ENCODE results near the gene EPS8. TPM values are rescaled to one million over a fixed set of nuclear protein-coding genes. Genes with fewer than 3 reads are reported as not detected.

EPS8 gene
- total and polyA plus RNA-seq, 2 donors (not counting 1 experiment from before 2014, with no cell fraction given), result 0.76 to 0.96 TPM

- peaks cover 3% of the 10 kb centered on the region for H3K27me3 Mint-ChIP-seq
- POLR2A ChIA-PET, result no interaction called here
- H3K36me3 ChIP-seq (replicated peaks in 1 of 2; ENCODE audit: control extremely low read depth in 1 of 2, control insufficient read depth in 1 of 2, extremely low read depth in 1 of 2, insufficient read depth in 2 of 2, low read length in 1 of 2), result no peaks in the 10 kb centered on the region
- no peak overlapping the region for H3K4me2 ChIP-seq (replicated peaks; ENCODE audit: low read depth, low read length, poor library complexity, severe bottlenecking)
- no peak overlapping the region for H3K4me3 Mint-ChIP-seq
- H3K79me2 ChIP-seq (ENCODE audit: control insufficient read depth, insufficient read depth, low read length), result no peaks in the 10 kb centered on the region
- H3K4me1 Mint-ChIP-seq, result no peaks in the 10 kb centered on the region
- no peak for TF ChIP-seq EZH2 (IDR thresholded peaks at IDR 0.05; ENCODE audit: borderline replicate concordance, insufficient read depth, low read depth, low read length, poor library complexity, severe bottlenecking)
- TF ChIP-seq CTCF (IDR thresholded peaks at IDR 0.05), result no peak
- H3K4me3 ChIP-seq (ENCODE audit: control extremely low read depth in 1 of 5, extremely low read depth in 1 of 5, insufficient read depth in 1 of 5, low read depth in 2 of 5, low read length in 4 of 5), result no peak overlapping the region
- intact Hi-C loops (cut with micrococcal nuclease), result no loop called here
- H4K20me1 ChIP-seq (ENCODE audit: control insufficient read depth, insufficient read depth, low read length, poor library complexity, severe bottlenecking), result no peaks in the 10 kb centered on the region
- CTCF ChIA-PET, result interaction anchor here (1.1 kb wide), 1 partner anchor 24 kb away, joined by 4 read pairs; no protein-coding TSS in a partner anchor
- no peak overlapping the region for H3K9ac ChIP-seq (ENCODE audit: low read length)
- H3K4me1 ChIP-seq (ENCODE audit: control insufficient read depth in 2 of 2, insufficient read depth in 2 of 2, low read length in 2 of 2), result no peaks in the 10 kb centered on the region
- H3K9me3 Mint-ChIP-seq (ENCODE audit: insufficient read depth), result peaks cover 2% of the 10 kb centered on the region
- no CpG with 5 or more reads among the region's 1 CpG for WGBS (ENCODE audit: insufficient coverage)
- H3K27ac Mint-ChIP-seq, result no peak overlapping the region
- no peak overlapping the region for H2AFZ ChIP-seq (ENCODE audit: insufficient read depth, low read depth, low read length, poor library complexity, severe bottlenecking)
- no peaks in the 10 kb centered on the region for H3K27me3 ChIP-seq (replicated peaks in 1 of 4; ENCODE audit: control extremely low read depth in 1 of 4, control insufficient read depth in 3 of 4, insufficient read depth in 4 of 4, low read length in 3 of 4)
- H3K27ac ChIP-seq (ENCODE audit: low read length in 2 of 2), result no peak overlapping the region
- DNase-seq (no peak), ATAC-seq (ENCODE audit: low read depth) (no peak)
- H3K9me3 ChIP-seq (ENCODE audit: control extremely low read depth in 1 of 3, control insufficient read depth in 2 of 3, insufficient read depth in 1 of 3, low read length in 2 of 3), result peaks cover 0 to 2% (median 0%) of the 10 kb centered on the region in 3 donors
Observed at GRCh38 chr12:15608406-15608805, 180.8 kb downstream of the EPS8 start.

- Histone ChIP-seq H3K9ac (ENCODE audit: low read length) (no peak overlapping the region), H3K79me2 (ENCODE audit: control insufficient read depth, insufficient read depth, low read length) (no peaks in the 10 kb centered on the region), H3K9me3 (ENCODE audit: control extremely low read depth in 1 of 3, control insufficient read depth in 2 of 3, insufficient read depth in 1 of 3, low read length in 2 of 3) (no peaks in the 10 kb centered on the region), H2AFZ (ENCODE audit: insufficient read depth, low read depth, low read length, poor library complexity, severe bottlenecking) (no peak overlapping the region), H3K4me1 (ENCODE audit: control insufficient read depth in 2 of 2, insufficient read depth in 2 of 2, low read length in 2 of 2) (no peaks in the 10 kb centered on the region), H3K36me3 (replicated peaks in 1 of 2; ENCODE audit: control extremely low read depth in 1 of 2, control insufficient read depth in 1 of 2, extremely low read depth in 1 of 2, insufficient read depth in 2 of 2, low read length in 1 of 2) (no peaks in the 10 kb centered on the region), H3K4me3 (ENCODE audit: control extremely low read depth in 1 of 5, extremely low read depth in 1 of 5, insufficient read depth in 1 of 5, low read depth in 2 of 5, low read length in 4 of 5) (no peak overlapping the region), H4K20me1 (ENCODE audit: control insufficient read depth, insufficient read depth, low read length, poor library complexity, severe bottlenecking) (no peaks in the 10 kb centered on the region), H3K4me2 (replicated peaks; ENCODE audit: low read depth, low read length, poor library complexity, severe bottlenecking) (no peak overlapping the region), H3K27me3 (replicated peaks in 1 of 4; ENCODE audit: control extremely low read depth in 1 of 4, control insufficient read depth in 3 of 4, insufficient read depth in 4 of 4, low read length in 3 of 4) (no peaks in the 10 kb centered on the region), H3K27ac (ENCODE audit: low read length in 2 of 2) (no peak overlapping the region)
- CTCF ChIA-PET, result no interaction called here
- Mint-ChIP-seq H3K27ac (no peak overlapping the region), H3K27me3 (peaks cover 7% of the 10 kb centered on the region), H3K9me3 (ENCODE audit: insufficient read depth) (no peaks in the 10 kb centered on the region), H3K4me1 (no peaks in the 10 kb centered on the region), H3K4me3 (no peak overlapping the region)
- TF ChIP-seq CTCF (IDR thresholded peaks at IDR 0.05), result no peak
- no peak for TF ChIP-seq EZH2 (IDR thresholded peaks at IDR 0.05; ENCODE audit: borderline replicate concordance, insufficient read depth, low read depth, low read length, poor library complexity, severe bottlenecking)
- ATAC-seq (ENCODE audit: low read depth) (no peak), DNase-seq (no peak)
- intact Hi-C loops (cut with micrococcal nuclease), result no loop called here
- POLR2A ChIA-PET, result no interaction called here
- 88% methylated on average over 7 of the region's 10 CpGs for WGBS (ENCODE audit: insufficient coverage)
Observed at GRCh38 chr12:15605881-15606590, 183.2 kb downstream of the EPS8 start.
